HG03575 (cell line): Measurements from ENCODE around the gene ANO7.

Source experiments
- ATAC-seq: cut with Tn5 transposase; IDR thresholded peaks from one replicate; pipeline ENCODE4 v1.9.1; 2021; ENCODE audit not compliant: unreplicated experiment, insufficient number of reproducible peaks, low FRiP score; ENCODE audit errors: extremely low read depth

Gene ANO7

GRCh38 chr2:241260911-241261310 is 72.4 kb downstream of the ANO7 start:
- ATAC-seq, result no peak

GRCh38 chr2:241261628-241262027 is 73.2 kb downstream of the ANO7 start:
- no peak for ATAC-seq

GRCh38 chr2:241263061-241263460 is 74.6 kb downstream of the ANO7 start:
- no peak for ATAC-seq

- ATAC-seq, result no peak
Observed at GRCh38 chr2:241265506-241265905, 77.0 kb downstream of the ANO7 start.

DNA sequence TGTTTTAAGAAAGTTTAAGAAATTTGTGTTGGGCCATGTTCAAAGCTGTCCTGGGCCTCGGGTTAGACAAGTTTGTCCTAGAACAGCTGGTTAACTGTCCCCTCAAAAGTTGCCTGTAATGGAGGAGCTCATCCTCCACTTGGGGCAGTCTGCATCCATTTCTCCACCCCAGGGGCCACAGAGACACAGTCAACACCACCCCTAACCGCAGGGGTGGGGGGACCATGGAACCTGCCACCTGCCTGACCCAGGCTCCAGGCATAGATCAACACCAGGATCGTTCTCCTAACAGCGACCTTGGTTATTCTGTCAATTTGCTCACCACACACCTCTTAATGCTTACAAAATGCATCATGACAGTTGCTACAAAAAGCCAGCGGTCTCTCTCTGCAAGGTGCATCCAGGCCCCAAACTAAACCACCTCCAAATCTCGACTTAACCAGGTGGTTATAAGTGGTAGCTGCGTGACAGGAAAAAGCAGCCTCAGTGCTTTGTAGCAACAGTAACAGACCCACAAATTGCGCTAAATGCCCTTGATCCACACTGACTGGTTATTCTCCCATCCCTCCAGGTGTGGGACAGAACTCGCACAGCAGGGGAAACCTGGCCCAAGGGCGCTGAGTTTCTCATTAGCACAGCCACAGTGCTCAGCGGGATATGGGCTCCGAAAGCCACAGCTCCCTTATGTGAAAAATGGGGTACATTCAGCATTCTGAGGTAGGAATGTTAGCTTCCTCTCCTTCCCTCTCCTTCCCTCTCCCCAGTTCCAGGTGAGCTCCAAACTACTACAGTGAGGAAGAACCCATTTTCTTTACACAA is 79.0 kb downstream of the ANO7 start:
- ATAC-seq, result no peak

- no peak for ATAC-seq
Observed at GRCh38 chr2:241268306-241268705, 79.8 kb downstream of the ANO7 start.

GRCh38 chr2:241268716-241269445 is 80.4 kb downstream of the ANO7 start:
- no peak for ATAC-seq

DNA sequence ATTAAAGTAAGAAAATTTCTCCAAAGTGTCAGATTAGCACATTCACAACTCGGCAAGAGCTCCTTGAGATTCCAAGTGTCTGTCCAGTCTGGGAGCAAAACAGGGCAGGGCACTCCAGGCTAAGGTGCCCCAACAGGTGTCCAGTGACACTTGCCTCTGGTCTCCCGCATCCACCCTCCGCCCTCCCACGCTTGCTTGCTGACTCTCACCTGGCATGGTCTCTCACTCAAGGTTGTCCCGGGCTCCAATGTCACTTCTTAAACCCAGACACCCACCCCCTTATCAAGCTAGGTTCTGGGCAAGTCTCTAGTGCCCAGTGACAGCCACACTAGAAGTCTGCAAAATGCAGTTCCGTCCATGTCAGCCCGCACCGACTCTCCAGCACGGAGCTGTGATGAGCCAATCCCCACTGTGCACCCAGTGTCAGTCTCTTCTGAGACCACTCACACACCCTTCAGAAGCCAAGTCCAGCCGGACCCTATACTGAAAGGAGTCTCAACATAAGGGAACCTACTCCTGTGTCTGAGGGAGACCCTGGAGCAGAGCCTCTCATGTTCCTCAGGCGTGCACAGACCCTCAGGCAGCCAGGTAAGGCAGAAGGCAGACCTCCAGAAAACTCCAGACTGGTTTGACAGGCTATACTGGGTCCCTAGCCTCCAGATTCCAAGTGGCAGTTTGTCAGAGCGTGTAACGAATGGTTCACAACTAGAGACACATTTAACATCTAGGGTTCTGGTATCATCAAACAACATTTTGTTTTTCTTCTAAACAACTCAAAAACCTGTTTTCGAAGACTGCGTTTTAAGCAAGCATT is 81.4 kb downstream of the ANO7 start:
- ATAC-seq, result no peak

DNA sequence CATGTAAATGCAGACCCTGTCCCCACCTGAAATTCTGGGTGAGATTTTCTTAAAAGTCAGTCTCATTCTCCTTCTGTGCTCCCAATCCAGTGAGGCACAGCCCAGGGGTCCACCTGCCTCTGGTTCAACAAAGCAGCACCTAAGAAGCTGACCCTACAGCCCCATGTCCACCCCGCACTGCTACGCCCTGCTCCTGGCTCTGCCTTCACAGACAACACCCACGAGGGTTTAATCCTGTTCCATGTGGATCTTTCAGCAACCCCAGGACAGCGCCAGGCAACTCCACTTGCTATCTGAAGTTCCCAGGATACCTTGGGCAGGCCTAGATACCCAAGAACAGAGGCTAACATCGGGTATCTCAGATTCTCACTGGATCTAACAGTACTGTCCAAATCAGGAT is 82.1 kb downstream of the ANO7 start:
- no peak for ATAC-seq

DNA sequence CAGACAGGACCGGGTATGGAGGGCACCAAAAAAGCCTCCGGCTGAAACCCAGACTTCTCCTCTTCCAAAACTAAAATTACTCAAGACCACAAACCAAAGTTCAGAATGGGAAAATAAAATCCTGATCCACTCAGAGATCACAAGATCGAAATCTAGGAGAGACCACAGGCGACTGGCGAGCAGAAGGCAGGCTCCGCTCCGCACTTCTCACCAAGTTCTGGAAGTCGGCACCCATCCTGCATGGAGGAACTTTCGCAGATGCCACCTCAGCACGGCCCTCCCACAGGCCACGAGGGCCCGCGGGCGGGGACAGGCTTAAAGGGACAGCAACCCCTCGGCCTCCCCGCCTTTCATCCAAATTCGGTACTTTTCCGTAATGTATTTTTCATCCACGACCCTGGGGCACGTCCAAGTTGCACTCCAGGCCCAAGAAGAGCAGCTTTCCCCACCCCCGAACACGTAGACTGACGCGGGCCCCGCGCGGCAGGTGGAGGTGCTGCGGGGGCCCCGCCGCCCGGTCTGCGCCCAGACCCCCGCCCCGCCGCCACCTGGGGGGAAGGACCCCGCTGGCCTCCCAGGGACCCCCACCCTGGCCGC is 83.3 kb downstream of the ANO7 start:
- no peak for ATAC-seq

DNA sequence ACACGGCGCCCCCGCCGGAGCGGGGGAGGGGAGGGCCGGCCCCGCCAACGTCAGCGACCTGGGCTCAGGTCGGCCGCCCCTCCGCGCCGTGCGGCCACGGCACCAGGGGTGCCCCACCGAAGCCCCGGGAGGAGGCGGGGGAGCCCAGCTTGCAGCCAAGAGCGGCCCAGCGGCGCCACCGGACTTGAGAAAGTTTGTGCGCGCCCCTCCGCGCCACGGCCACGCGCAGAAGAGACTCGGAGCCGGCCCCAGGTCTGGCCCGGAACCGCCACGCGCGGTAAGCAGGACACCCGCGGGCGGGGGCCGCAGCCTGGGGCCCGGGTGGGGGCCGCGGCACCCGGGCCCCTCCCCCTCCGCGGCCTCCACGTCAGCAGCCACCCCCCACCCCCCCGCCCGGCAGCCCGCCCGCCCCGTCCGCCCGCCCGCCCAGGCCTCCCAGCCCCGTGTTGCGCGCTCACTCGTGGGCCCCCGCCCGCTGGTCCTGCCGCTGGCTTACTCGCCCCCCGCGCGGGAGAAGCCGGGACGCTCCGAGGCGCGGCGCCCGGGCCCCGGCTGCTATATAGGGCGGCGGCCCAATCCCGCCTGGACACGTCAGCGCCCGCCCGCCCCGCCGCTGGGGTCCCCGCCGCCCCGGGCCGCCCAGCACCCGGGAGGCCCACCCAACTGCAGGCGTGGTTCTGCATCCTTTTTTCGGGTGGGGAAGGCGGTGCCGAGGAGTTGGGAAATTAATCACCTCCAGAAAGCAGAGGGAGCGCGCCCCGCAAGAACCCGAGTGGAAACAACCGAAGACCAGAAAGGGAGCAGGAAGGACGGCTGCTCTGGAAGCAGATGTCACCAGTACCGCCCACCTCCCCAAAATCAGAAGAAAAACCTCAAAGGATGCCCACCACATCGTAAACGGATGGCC is 84.1 kb downstream of the ANO7 start:
- no peak for ATAC-seq

GRCh38 chr2:241273210-241274020 is 84.9 kb downstream of the ANO7 start:
- no peak for ATAC-seq

GRCh38 chr2:241274127-241274526 is 85.7 kb downstream of the ANO7 start:
- ATAC-seq, result no peak
